Transverse colon (tissue), 3 donors: ENCODE results near the gene ACVR2A.

Source experiments
- POLR2A ChIP-seq: fragments of 450-650 bp; IDR thresholded peaks from one replicate; pipeline ENCODE4 v1.6.1; 2016; ENCODE audit warnings: antibody characterized with exemption, mild to moderate bottlenecking, moderate library complexity
- TF ChIP-seq, protein P1 (sequence below), 5 experiments: fragments of 200-600 bp in 3 of 5; fragments of 450-650 bp in 2 of 5; sonication (generic) in 3 of 5; IDR thresholded peaks; 1 replicate in 2 of 5; 2 replicates in 3 of 5; pipeline ENCODE4 v1.5.1; 2016 to 2017; ENCODE audit warnings: antibody characterized with exemption in 5 of 5, inconsistent platforms in 3 of 5, mild to moderate bottlenecking in 2 of 5, moderate library complexity in 1 of 5

DNA sequence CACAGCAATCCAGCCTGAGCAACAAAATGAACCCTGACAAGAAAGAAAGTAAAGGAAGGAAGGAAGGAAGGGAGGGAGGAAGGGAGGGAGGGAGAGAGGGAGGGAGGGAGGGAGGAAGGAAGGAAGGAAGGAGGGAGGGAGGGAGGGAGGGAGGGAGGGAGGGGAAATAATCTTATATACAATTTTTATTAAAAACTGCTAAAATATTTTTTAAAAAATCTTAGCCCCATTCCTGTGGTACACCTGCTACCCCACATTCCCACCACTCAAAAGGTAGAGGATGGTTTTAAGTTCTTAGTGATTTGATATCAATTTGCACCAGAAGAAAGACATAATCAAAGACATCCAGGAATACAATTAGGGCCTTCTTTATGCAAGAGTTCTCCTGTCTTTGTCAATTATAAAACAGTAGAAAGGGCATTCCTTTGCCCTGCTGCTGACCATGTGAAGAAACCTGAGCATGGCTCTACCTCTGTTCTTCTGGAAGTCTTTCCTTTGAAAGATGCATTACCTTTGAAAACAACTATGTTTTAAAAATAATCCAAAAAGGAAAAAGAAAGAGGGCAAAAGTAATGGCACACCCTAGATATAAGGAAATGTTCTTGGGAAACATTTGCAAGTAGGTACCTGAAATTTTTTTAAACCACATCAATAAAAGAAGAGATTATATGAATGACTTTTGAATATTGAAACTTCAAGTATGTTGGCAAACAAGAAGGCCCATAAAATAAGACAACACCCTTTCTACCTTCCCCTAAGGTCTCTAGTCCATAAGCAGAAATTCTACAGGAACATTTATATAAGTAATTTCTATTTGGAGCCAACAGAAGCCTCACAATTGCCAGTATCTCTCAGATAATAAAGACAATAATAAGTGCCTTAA, 33.7 kb upstream of the ACVR2A start:
- TF ChIP-seq POLR2A = no peak
- TF ChIP-seq, protein P1, sequence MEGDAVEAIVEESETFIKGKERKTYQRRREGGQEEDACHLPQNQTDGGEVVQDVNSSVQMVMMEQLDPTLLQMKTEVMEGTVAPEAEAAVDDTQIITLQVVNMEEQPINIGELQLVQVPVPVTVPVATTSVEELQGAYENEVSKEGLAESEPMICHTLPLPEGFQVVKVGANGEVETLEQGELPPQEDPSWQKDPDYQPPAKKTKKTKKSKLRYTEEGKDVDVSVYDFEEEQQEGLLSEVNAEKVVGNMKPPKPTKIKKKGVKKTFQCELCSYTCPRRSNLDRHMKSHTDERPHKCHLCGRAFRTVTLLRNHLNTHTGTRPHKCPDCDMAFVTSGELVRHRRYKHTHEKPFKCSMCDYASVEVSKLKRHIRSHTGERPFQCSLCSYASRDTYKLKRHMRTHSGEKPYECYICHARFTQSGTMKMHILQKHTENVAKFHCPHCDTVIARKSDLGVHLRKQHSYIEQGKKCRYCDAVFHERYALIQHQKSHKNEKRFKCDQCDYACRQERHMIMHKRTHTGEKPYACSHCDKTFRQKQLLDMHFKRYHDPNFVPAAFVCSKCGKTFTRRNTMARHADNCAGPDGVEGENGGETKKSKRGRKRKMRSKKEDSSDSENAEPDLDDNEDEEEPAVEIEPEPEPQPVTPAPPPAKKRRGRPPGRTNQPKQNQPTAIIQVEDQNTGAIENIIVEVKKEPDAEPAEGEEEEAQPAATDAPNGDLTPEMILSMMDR (IDR thresholded peaks at IDR 0.05) = no peak
